GM12878 (cell line): ENCODE measurements around the gene PKD2. TPM values are rescaled to one million over a fixed set of nuclear protein-coding genes. Genes with fewer than 3 reads are reported as not detected.

ENCODE experiments used
- ATAC-seq: fragments of 200-7000 bp; cut with Tn5 transposase; 3 replicates; pipeline ENCODE4 v1.9.1; 2020; ENCODE audit warnings: mild to moderate bottlenecking, moderate library complexity
- BruUV-seq: library from RNA; stranded (reverse); fragments of 400-500 nt; replicated peaks from 2 replicates; lab custom pipeline; 2021; lab: Mats Ljungman, UMichigan
- CTCF ChIA-PET: fragments of 300-600 bp; sonication (Branson Sonifier 250); formaldehyde crosslinking; extraction: SDS; loops from one replicate; lab custom pipeline; 2021; ENCODE audit warnings: inconsistent platforms; lab: Yijun Ruan, JAX
- POLR2A ChIA-PET: fragments of 350-600 bp; formaldehyde crosslinking; extraction: SDS; loops from one replicate; lab custom pipeline; 2021; ENCODE audit warnings: inconsistent platforms; lab: Charles Lee
- RAD21 ChIA-PET: fragments of 300-600 bp; sonication (Branson Sonifier 250); formaldehyde crosslinking; loops from one replicate; lab custom pipeline; 2023; ENCODE audit warnings: antibody characterized with exemption; ENCODE audit not compliant: unreplicated experiment; lab: Charles Lee
- SMC1A ChIA-PET: fragments of 300-600 bp; sonication (Branson Sonifier 250); formaldehyde crosslinking; loops from one replicate; lab custom pipeline; 2023; ENCODE audit not compliant: unreplicated experiment, uncharacterized antibody; lab: Charles Lee
- DNase-seq: peaks from one replicate; pipeline ENCODE4 v3.0.0-alpha.2; 2011; ENCODE audit warnings: low read depth, low spot score
- FAIRE-seq: peaks from 3 replicates; lab custom pipeline; 2011; peaks lifted over from hg19 to GRCh38; lab: Jason Lieb, UNC
- H2AFZ ChIP-seq: 2 replicates; pipeline ENCODE4 v1.6.0; 2011; ENCODE audit warnings: low read depth, low read length, control low read depth; ENCODE audit not compliant: control insufficient read depth
- H3K27ac ChIP-seq: 2 replicates; pipeline ENCODE4 v1.5.1; 2011; ENCODE audit warnings: control low read depth; ENCODE audit not compliant: control insufficient read depth, insufficient read depth
- H3K27me3 ChIP-seq, 2 experiments: replicated peaks in 1 of 2; 2 replicates each; pipeline versions ENCODE4 v1.6.0 to v1.6.1; 2011; ENCODE audit warnings: low read length in 1 of 2; ENCODE audit not compliant: control insufficient read depth in 2 of 2, insufficient read depth in 2 of 2
- H3K36me3 ChIP-seq, 2 experiments: 2 replicates each; pipeline ENCODE4 v1.5.1; 2011; ENCODE audit warnings: low read length in 1 of 2; ENCODE audit not compliant: control insufficient read depth in 2 of 2, insufficient read depth in 2 of 2
- H3K4me1 ChIP-seq: 2 replicates; pipeline ENCODE4 v1.6.1; 2011; ENCODE audit warnings: mild to moderate bottlenecking, low read length, moderate library complexity, mixed read lengths; ENCODE audit not compliant: control insufficient read depth, insufficient read depth
- H3K4me2 ChIP-seq: 2 replicates; pipeline ENCODE4 v1.6.0; 2011; ENCODE audit warnings: control low read depth; ENCODE audit not compliant: control insufficient read depth, insufficient read depth
- H3K4me3 ChIP-seq: fragments of 200-600 bp; sonication (generic); 2 replicates; pipeline ENCODE4 v1.5.1; 2016
- H3K79me2 ChIP-seq: 2 replicates; pipeline ENCODE4 v1.6.0; 2011; ENCODE audit warnings: low read length; ENCODE audit not compliant: control insufficient read depth, insufficient read depth
- H3K9ac ChIP-seq: 2 replicates; pipeline ENCODE4 v1.8.0; 2011; ENCODE audit warnings: low read length, control low read depth, mixed read lengths; ENCODE audit not compliant: control insufficient read depth, insufficient read depth
- H3K9me3 ChIP-seq: replicated peaks from 3 replicates; pipeline ENCODE4 v1.5.1; 2011; ENCODE audit warnings: mild to moderate bottlenecking, low read length; ENCODE audit not compliant: control insufficient read depth, insufficient read depth
- H4K20me1 ChIP-seq: 2 replicates; pipeline ENCODE4 v1.6.0; 2011; ENCODE audit not compliant: control insufficient read depth, insufficient read depth
- E2F4 ChIP-seq: IDR thresholded peaks from 2 replicates; pipeline ENCODE4 v1.6.1; 2012; ENCODE audit warnings: low read depth, low read length, improper control_type of control experiment
- FOS ChIP-seq: IDR thresholded peaks from 3 replicates; pipeline ENCODE4 v1.6.1; 2011; ENCODE audit warnings: borderline replicate concordance; ENCODE audit not compliant: insufficient read length; ENCODE audit errors: extremely low read depth
- GABPA ChIP-seq: IDR thresholded peaks from 2 replicates; pipeline ENCODE4 v1.6.1; 2014; ENCODE audit warnings: antibody characterized with exemption, low read depth, mild to moderate bottlenecking, inconsistent platforms
- HDGF ChIP-seq: fragments of 450-650 bp; IDR thresholded peaks from 2 replicates; pipeline ENCODE4 v1.6.1; 2016; ENCODE audit warnings: antibody characterized with exemption
- JUNB ChIP-seq: IDR thresholded peaks from 2 replicates; pipeline ENCODE4 v1.6.1; 2016; ENCODE audit warnings: antibody characterized with exemption, mild to moderate bottlenecking
- MXI1 ChIP-seq: fragments of 150-350 bp; IDR thresholded peaks from 2 replicates; pipeline ENCODE4 v1.6.1; 2011; ENCODE audit warnings: low read depth, mild to moderate bottlenecking, inconsistent platforms, low read length, improper control_type of control experiment
- NR2C2 ChIP-seq: IDR thresholded peaks from 2 replicates; pipeline ENCODE4 v1.6.1; 2011; ENCODE audit warnings: borderline replicate concordance, low read depth; ENCODE audit not compliant: control insufficient read depth, insufficient read length
- POU2F2 ChIP-seq: IDR thresholded peaks from 3 replicates; pipeline ENCODE4 v1.6.1; 2011; ENCODE audit warnings: low read depth, mild to moderate bottlenecking, low read length, borderline replicate concordance
- SIX5 ChIP-seq: IDR thresholded peaks from 2 replicates; pipeline ENCODE4 v1.6.1; 2011; ENCODE audit warnings: mild to moderate bottlenecking, low read depth, low read length, moderate library complexity; ENCODE audit not compliant: severe bottlenecking
- SREBF1 ChIP-seq: IDR thresholded peaks from 2 replicates; pipeline ENCODE4 v1.6.1; 2012; ENCODE audit warnings: mild to moderate bottlenecking, low read length
- SUPT20H ChIP-seq: IDR thresholded peaks from 2 replicates; pipeline ENCODE4 v1.6.1; 2011; ENCODE audit warnings: low read depth, mild to moderate bottlenecking, low read length, moderate library complexity, borderline replicate concordance; ENCODE audit not compliant: control insufficient read depth
- TCF7 ChIP-seq: IDR thresholded peaks from 2 replicates; pipeline ENCODE4 v1.6.1; 2014; ENCODE audit warnings: antibody characterized with exemption, borderline replicate concordance
- ZZZ3 ChIP-seq: IDR thresholded peaks from 2 replicates; pipeline ENCODE4 v1.6.1; 2011; ENCODE audit warnings: low read depth; ENCODE audit not compliant: control insufficient read depth, insufficient read length
- WGBS: methylation state at CpG from one replicate; pipeline ENCODE4 v1.1.6; 2016; ENCODE audit warnings: low lambda C conversion rate; ENCODE audit not compliant: insufficient replicate concordance, insufficient coverage; ENCODE audit errors: missing lambda C conversion rate; 5-methylcytosine and 5-hydroxymethylcytosine counted together
- in situ Hi-C: fragments of 300-500 bp; cut with MboI; formaldehyde crosslinking; loops from 9 replicates; pipeline ENCODE4 v1.14.3; 2018; ENCODE audit warnings: mixed read lengths
- intact Hi-C: fragments of 100-400 bp; cut with micrococcal nuclease; formaldehyde crosslinking; loops from one replicate; pipeline ENCODE4 v1.14.2; 2022; ENCODE audit not compliant: unreplicated experiment
- polyA plus RNA-seq, 11 experiments: library from polyadenylated mRNA; depleted of rRNA in 4 of 11; unstranded in 6 of 11; stranded (reverse) in 5 of 11; fragments of >200 nt; fragmentation: Nextera tagmentation in 4 of 11; fragmentation: Illumina TruSeq in 1 of 11; extraction: Ambion mirVana in 4 of 11; extraction: Trizol in 1 of 11; gene quantifications; 1 replicate in 1 of 11; 2 replicates in 10 of 11; pipeline versions ENCODE4 v1.2.1 to v1.2.3, GENCODE V29; 2011 to 2016; ENCODE audit warnings: inconsistent platforms in 2 of 11, missing spikeins in 2 of 11, low read depth in 1 of 11
- total RNA-seq, 4 experiments: library from RNA; depleted of rRNA in 3 of 4; stranded (reverse); fragments of >200 nt in 3 of 4; fragmentation: Illumina TruSeq in 1 of 4; extraction: Trizol in 1 of 4; gene quantifications; 2 replicates each; pipeline versions ENCODE4 v1.2.1 to v1.2.3, GENCODE V29; 2013 to 2021
- TF ChIP-seq, protein P1 (sequence below): IDR thresholded peaks from 2 replicates; pipeline ENCODE4 v1.6.1; 2012; ENCODE audit warnings: mild to moderate bottlenecking, low read depth, low read length
- TF ChIP-seq, protein P2 (sequence below): fragments of 450-650 bp; IDR thresholded peaks from 2 replicates; pipeline ENCODE4 v1.6.1; 2016; ENCODE audit warnings: mild to moderate bottlenecking, moderate library complexity, borderline replicate concordance

The PKD2 gene
- total and polyA plus RNA-seq, 10 of the 15 experiments (the other 5 are each of a cell fraction or from before 2014, with no cell fraction given): 2.0 to 13.8 (median 8.4) TPM

DNA sequence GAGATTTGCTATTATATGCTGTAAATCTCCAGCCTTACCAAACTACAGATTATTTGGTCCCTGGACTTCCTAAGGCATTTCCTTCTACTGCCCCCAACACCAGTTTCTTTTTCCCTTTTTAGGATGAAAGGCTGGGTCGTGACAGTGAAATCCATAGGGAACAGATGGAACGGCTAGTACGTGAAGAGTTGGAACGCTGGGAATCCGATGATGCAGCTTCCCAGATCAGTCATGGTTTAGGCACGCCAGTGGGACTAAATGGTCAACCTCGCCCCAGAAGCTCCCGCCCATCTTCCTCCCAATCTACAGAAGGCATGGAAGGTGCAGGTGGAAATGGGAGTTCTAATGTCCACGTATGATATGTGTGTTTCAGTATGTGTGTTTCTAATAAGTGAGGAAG, 67.9 kb downstream of the PKD2 start:
- no peak overlapping the region for H2AFZ ChIP-seq
- ATAC-seq (no peak), FAIRE-seq (no peak), DNase-seq (no peak)
- intact Hi-C loops: no loop called here
- in situ Hi-C loops: no loop called here
- ChIA-PET SMC1A (no interaction called here), POLR2A (no interaction called here), CTCF (no interaction called here), RAD21 (no interaction called here)
- no peaks in the 10 kb centered on the region for H4K20me1 ChIP-seq
- peaks cover 4 to 5% of the 10 kb centered on the region in 2 experiments; a peak in 3 of 4 replicates for H3K36me3 ChIP-seq
- no peaks in the 10 kb centered on the region for H3K79me2 ChIP-seq
- no peak overlapping the region for H3K4me2 ChIP-seq
- WGBS: 98% methylated on average over 9 of the region's 9 CpGs
- H3K27me3 ChIP-seq: no peaks in the 10 kb centered on the region
- TF ChIP-seq ZZZ3 (no peak), TCF7 (no peak), FOS (no peak), NR2C2 (no peak), SIX5 (no peak), SUPT20H (no peak), JUNB (no peak), HDGF (no peak), POU2F2 (no peak), E2F4 (no peak), GABPA (no peak), SREBF1 (no peak), MXI1 (no peak)
- TF ChIP-seq, protein P1, sequence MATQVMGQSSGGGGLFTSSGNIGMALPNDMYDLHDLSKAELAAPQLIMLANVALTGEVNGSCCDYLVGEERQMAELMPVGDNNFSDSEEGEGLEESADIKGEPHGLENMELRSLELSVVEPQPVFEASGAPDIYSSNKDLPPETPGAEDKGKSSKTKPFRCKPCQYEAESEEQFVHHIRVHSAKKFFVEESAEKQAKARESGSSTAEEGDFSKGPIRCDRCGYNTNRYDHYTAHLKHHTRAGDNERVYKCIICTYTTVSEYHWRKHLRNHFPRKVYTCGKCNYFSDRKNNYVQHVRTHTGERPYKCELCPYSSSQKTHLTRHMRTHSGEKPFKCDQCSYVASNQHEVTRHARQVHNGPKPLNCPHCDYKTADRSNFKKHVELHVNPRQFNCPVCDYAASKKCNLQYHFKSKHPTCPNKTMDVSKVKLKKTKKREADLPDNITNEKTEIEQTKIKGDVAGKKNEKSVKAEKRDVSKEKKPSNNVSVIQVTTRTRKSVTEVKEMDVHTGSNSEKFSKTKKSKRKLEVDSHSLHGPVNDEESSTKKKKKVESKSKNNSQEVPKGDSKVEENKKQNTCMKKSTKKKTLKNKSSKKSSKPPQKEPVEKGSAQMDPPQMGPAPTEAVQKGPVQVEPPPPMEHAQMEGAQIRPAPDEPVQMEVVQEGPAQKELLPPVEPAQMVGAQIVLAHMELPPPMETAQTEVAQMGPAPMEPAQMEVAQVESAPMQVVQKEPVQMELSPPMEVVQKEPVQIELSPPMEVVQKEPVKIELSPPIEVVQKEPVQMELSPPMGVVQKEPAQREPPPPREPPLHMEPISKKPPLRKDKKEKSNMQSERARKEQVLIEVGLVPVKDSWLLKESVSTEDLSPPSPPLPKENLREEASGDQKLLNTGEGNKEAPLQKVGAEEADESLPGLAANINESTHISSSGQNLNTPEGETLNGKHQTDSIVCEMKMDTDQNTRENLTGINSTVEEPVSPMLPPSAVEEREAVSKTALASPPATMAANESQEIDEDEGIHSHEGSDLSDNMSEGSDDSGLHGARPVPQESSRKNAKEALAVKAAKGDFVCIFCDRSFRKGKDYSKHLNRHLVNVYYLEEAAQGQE: no peak
- TF ChIP-seq, protein P2, sequence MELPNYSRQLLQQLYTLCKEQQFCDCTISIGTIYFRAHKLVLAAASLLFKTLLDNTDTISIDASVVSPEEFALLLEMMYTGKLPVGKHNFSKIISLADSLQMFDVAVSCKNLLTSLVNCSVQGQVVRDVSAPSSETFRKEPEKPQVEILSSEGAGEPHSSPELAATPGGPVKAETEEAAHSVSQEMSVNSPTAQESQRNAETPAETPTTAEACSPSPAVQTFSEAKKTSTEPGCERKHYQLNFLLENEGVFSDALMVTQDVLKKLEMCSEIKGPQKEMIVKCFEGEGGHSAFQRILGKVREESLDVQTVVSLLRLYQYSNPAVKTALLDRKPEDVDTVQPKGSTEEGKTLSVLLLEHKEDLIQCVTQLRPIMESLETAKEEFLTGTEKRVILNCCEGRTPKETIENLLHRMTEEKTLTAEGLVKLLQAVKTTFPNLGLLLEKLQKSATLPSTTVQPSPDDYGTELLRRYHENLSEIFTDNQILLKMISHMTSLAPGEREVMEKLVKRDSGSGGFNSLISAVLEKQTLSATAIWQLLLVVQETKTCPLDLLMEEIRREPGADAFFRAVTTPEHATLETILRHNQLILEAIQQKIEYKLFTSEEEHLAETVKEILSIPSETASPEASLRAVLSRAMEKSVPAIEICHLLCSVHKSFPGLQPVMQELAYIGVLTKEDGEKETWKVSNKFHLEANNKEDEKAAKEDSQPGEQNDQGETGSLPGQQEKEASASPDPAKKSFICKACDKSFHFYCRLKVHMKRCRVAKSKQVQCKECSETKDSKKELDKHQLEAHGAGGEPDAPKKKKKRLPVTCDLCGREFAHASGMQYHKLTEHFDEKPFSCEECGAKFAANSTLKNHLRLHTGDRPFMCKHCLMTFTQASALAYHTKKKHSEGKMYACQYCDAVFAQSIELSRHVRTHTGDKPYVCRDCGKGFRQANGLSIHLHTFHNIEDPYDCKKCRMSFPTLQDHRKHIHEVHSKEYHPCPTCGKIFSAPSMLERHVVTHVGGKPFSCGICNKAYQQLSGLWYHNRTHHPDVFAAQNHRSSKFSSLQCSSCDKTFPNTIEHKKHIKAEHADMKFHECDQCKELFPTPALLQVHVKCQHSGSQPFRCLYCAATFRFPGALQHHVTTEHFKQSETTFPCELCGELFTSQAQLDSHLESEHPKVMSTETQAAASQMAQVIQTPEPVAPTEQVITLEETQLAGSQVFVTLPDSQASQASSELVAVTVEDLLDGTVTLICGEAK: no peak
- H3K4me3 ChIP-seq: no peak overlapping the region
- no peak overlapping the region for H3K9ac ChIP-seq
- no peak overlapping the region for H3K27ac ChIP-seq
- no peaks in the 10 kb centered on the region for H3K4me1 ChIP-seq
- no TSS peak for BruUV-seq
- H3K9me3 ChIP-seq: peaks cover 2% of the 10 kb centered on the region; the same call in 1 of the 3 replicates
